Ramos (cell line): ENCODE results near the gene ADCYAP1.

ENCODE experiments used
- in situ Hi-C: fragments of 300-500 bp; cut with MboI; formaldehyde crosslinking; loops from one replicate; pipeline ENCODE4 v1.14.3; 2022; ENCODE audit warnings: low sequenced_read_pairs; ENCODE audit not compliant: unreplicated experiment

Gene ADCYAP1

GRCh38 chr18:908758-909724, 4.4 kb downstream of the ADCYAP1 start:
- in situ Hi-C loops, result no loop called here

GRCh38 chr18:910247-910646, 5.6 kb downstream of the ADCYAP1 start:
- in situ Hi-C loops, result no loop called here

GRCh38 chr18:911025-911424, 6.4 kb downstream of the ADCYAP1 start:
- in situ Hi-C loops, result no loop called here

GRCh38 chr18:911486-911885, 6.8 kb downstream of the ADCYAP1 start:
- in situ Hi-C loops, result no loop called here

GRCh38 chr18:916562-916961, 11.9 kb downstream of the ADCYAP1 start:
- in situ Hi-C loops, result no loop called here

- in situ Hi-C loops, result no loop called here
These were observed 14.4 kb downstream of the ADCYAP1 start for GRCh38 chr18:919078-919477.

- in situ Hi-C loops, result no loop called here
These were observed 18.6 kb downstream of the ADCYAP1 start for GRCh38 chr18:923144-923866.

GRCh38 chr18:924987-925386, 20.3 kb downstream of the ADCYAP1 start:
- in situ Hi-C loops, result no loop called here

GRCh38 chr18:926946-927345, 22.3 kb downstream of the ADCYAP1 start:
- in situ Hi-C loops, result no loop called here

GRCh38 chr18:933082-933481, 28.4 kb downstream of the ADCYAP1 start:
- in situ Hi-C loops, result no loop called here

- in situ Hi-C loops, result no loop called here
These were observed 30.0 kb downstream of the ADCYAP1 start for GRCh38 chr18:934518-935133.

- in situ Hi-C loops, result no loop called here
These were observed 32.3 kb downstream of the ADCYAP1 start for GRCh38 chr18:936941-937340.

- in situ Hi-C loops, result no loop called here
These were observed 34.5 kb downstream of the ADCYAP1 start for GRCh38 chr18:939166-939565.

- in situ Hi-C loops, result no loop called here
These were observed 35.3 kb downstream of the ADCYAP1 start for GRCh38 chr18:939958-940357.

- in situ Hi-C loops, result no loop called here
These were observed 36.7 kb downstream of the ADCYAP1 start for GRCh38 chr18:941331-941730.

GRCh38 chr18:944440-944839, 39.8 kb downstream of the ADCYAP1 start:
- in situ Hi-C loops, result no loop called here

GRCh38 chr18:949724-950631, 45.3 kb downstream of the ADCYAP1 start:
- in situ Hi-C loops, result no loop called here

- in situ Hi-C loops, result no loop called here
These were observed 46.3 kb downstream of the ADCYAP1 start for GRCh38 chr18:950882-951495.

GRCh38 chr18:955384-956066, 50.9 kb downstream of the ADCYAP1 start:
- in situ Hi-C loops, result no loop called here
